Loucy (cell line): Measurements from ENCODE around the gene GSE1.

Source experiments
- CTCF ChIP-seq: fragments of 200-600 bp; sonication (generic); conservative IDR thresholded peaks from 2 replicates; pipeline ENCODE4 v1.5.1; 2014; ENCODE audit warnings: mild to moderate bottlenecking, antibody characterized with exemption, low read length
- EZH2phosphoT487 ChIP-seq: fragments of 200-600 bp; IDR thresholded peaks from 2 replicates; pipeline ENCODE4 v1.6.1; 2018; ENCODE audit warnings: antibody characterized with exemption, mild to moderate bottlenecking, moderate library complexity, borderline replicate concordance

- TF ChIP-seq CTCF, result no peak
- no peak for TF ChIP-seq EZH2phosphoT487
Observed at GRCh38 chr16:85673529-85674417, 60.7 kb downstream of the GSE1 start.
